ENCODE data around the gene MYH11. TPM values are rescaled to one million over a fixed set of nuclear protein-coding genes. Genes with fewer than 3 reads are reported as not detected.

Gene MYH11
- total RNA-seq, 1 experiment from 2014 or later = not detected

DNA sequence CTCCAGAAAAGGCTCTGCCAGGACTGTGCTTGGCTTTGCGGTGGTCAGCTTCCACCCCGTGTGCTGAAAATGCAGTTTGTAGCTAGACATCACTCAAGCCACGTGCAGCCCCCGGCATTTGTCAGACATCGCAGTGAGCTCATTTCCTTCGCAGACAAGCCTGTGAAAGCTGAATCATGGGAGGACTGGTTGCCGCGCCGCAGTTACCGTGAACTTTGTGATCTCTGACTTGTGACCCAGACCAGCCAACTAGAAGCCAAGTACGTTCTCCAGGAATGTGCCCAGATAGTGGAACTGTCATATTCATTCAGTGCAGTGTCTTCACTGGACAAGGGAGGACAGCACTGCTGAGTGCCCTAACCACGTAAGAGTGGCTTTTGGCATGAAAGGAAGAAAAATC lies 148.7 kb downstream of the MYH11 start:
- peaks cover 34% of the 10 kb centered on the region for H3K36me3 Mint-ChIP-seq (ENCODE audit: insufficient read depth, unreplicated experiment)
- no TSS peak for BruUV-seq (replicated peaks)
- TF ChIP-seq, protein P1, sequence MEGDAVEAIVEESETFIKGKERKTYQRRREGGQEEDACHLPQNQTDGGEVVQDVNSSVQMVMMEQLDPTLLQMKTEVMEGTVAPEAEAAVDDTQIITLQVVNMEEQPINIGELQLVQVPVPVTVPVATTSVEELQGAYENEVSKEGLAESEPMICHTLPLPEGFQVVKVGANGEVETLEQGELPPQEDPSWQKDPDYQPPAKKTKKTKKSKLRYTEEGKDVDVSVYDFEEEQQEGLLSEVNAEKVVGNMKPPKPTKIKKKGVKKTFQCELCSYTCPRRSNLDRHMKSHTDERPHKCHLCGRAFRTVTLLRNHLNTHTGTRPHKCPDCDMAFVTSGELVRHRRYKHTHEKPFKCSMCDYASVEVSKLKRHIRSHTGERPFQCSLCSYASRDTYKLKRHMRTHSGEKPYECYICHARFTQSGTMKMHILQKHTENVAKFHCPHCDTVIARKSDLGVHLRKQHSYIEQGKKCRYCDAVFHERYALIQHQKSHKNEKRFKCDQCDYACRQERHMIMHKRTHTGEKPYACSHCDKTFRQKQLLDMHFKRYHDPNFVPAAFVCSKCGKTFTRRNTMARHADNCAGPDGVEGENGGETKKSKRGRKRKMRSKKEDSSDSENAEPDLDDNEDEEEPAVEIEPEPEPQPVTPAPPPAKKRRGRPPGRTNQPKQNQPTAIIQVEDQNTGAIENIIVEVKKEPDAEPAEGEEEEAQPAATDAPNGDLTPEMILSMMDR (IDR thresholded peaks at IDR 0.05; ENCODE audit: unreplicated experiment) = no peak
- no peaks in the 10 kb centered on the region for H3K9me3 Mint-ChIP-seq (ENCODE audit: unreplicated experiment)
- no peaks in the 10 kb centered on the region for H3K27me3 Mint-ChIP-seq (ENCODE audit: insufficient read depth, unreplicated experiment)
- H3K4me1 Mint-ChIP-seq (ENCODE audit: insufficient read depth, unreplicated experiment) = no peaks in the 10 kb centered on the region
- ChIA-PET CTCF (interaction anchor here (0.6 to 0.9 kb wide), 5 partner anchors 17 to 126 kb away, joined by 3 to 4 read pairs (median 3); no protein-coding TSS in a partner anchor), POLR2A (interaction anchor here (1.3 kb wide), 1 partner anchor 21 kb away, joined by 3 read pairs; no protein-coding TSS in a partner anchor)
- DNase-seq (ENCODE audit: unreplicated experiment) = no peak
- intact Hi-C loops (cut with micrococcal nuclease) = no loop called here
- H3K4me3 Mint-ChIP-seq (ENCODE audit: unreplicated experiment) = no peak overlapping the region
- H3K27ac Mint-ChIP-seq (ENCODE audit: low read depth, unreplicated experiment) = no peak overlapping the region

DNA sequence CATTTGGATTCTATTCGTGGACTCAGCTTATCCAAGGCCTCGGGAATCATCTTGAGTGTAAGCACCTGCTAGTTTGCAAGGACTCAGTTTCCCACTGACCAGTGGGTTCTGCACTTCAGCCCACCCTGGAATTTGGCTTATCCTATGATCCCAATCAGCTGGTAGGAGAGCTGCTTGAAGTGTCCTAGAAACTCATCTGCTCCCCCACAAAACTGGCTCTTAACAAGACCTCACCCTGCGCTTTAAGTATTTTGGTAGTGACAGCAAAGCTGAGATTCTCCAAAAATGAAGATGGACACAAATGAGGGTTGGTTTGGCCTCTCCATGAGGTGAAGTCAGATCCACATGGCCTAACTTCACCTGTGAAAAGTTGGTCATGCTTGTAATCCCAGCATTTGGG lies 149.5 kb downstream of the MYH11 start:
- no peak overlapping the region for H3K4me3 Mint-ChIP-seq (ENCODE audit: unreplicated experiment)
- CTCF ChIA-PET = no interaction called here
- peaks cover 40% of the 10 kb centered on the region for H3K36me3 Mint-ChIP-seq (ENCODE audit: insufficient read depth, unreplicated experiment)
- no peak for DNase-seq (ENCODE audit: unreplicated experiment)
- POLR2A ChIA-PET = interaction anchor here (1.0 to 1.7 kb wide), 3 partner anchors 20 to 65 kb away, joined by 3 to 4 read pairs (median 4); partner anchors contain the start of gene MARF1
- intact Hi-C loops (cut with micrococcal nuclease) = no loop called here
- H3K4me1 Mint-ChIP-seq (ENCODE audit: insufficient read depth, unreplicated experiment) = no peaks in the 10 kb centered on the region
- BruUV-seq (replicated peaks) = no TSS peak
- TF ChIP-seq, protein P1 (IDR thresholded peaks at IDR 0.05; ENCODE audit: unreplicated experiment) = no peak
- H3K9me3 Mint-ChIP-seq (ENCODE audit: unreplicated experiment) = no peaks in the 10 kb centered on the region
- H3K27ac Mint-ChIP-seq (ENCODE audit: low read depth, unreplicated experiment) = no peak overlapping the region
- H3K27me3 Mint-ChIP-seq (ENCODE audit: insufficient read depth, unreplicated experiment) = no peaks in the 10 kb centered on the region

DNA sequence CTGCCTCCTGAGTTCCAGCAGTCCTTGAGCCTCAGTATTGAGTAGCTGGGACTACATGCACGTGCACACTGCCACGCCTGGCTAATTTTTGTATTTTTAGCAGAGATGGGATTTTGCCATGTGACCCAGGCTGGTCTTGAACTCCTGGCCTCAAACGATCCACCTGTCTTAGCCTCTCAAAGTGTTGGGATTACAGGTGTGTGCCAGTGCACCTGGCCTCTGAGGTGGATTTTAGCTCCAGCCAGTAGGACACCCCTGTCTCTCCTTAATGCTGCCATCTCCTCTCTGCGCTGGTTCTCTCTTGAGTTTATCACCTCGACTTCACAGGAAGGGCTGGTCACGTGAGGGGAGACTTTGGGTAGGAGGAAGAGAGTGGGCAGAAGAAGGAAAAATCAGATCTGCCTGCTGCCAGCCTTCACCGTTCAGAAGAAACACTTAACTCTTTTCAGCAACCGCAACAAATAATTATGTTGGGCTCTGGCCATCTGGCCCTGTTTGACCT lies 151.7 kb downstream of the MYH11 start:
- TF ChIP-seq, protein P1 (IDR thresholded peaks at IDR 0.05; ENCODE audit: unreplicated experiment) = no peak
- Mint-ChIP-seq H3K27ac (ENCODE audit: low read depth, unreplicated experiment) (no peak overlapping the region), H3K4me3 (ENCODE audit: unreplicated experiment) (no peak overlapping the region), H3K27me3 (ENCODE audit: insufficient read depth, unreplicated experiment) (no peaks in the 10 kb centered on the region), H3K36me3 (ENCODE audit: insufficient read depth, unreplicated experiment) (peaks cover 57% of the 10 kb centered on the region), H3K4me1 (ENCODE audit: insufficient read depth, unreplicated experiment) (no peaks in the 10 kb centered on the region), H3K9me3 (ENCODE audit: unreplicated experiment) (no peaks in the 10 kb centered on the region)
- ChIA-PET CTCF (interaction anchor here (1.0 to 3.5 kb wide), 13 partner anchors 9 to 198 kb away, joined by 3 to 32 read pairs (median 5); no protein-coding TSS in a partner anchor), POLR2A (interaction anchor here (0.6 to 3.0 kb wide), 3 partner anchors 9 to 63 kb away, joined by 3 to 19 read pairs (median 3); partner anchors contain the start of gene MARF1)
- intact Hi-C loops (cut with micrococcal nuclease) = loop anchor here (2.0 kb wide), 1 partner anchor 54 kb away; the partner anchor contains the start of gene NDE1
- no TSS peak for BruUV-seq (replicated peaks)
- DNase-seq (ENCODE audit: unreplicated experiment) = no peak

DNA sequence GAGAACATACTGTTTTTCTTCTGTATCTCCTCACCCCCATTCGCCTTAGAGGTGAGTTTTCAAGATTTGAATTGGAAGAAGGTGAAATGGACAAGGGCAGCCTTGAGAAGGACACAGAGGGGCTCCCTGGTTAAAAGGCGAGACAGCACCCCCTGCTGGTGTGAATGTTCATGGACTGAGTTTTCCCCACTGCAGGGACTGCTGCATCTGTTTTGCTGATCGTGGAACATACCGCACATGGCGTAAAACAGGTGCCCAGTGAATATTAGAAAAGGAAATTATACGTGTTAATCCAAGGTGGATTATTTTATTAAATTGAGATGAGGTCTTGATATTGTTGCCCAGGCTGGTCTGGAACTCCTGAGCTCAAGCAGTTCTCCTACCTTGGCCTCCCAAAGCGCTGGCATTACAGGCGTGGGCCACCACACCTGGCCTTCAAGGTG lies 152.3 kb downstream of the MYH11 start:
- Mint-ChIP-seq H3K9me3 (ENCODE audit: unreplicated experiment) (no peaks in the 10 kb centered on the region), H3K27me3 (ENCODE audit: insufficient read depth, unreplicated experiment) (no peaks in the 10 kb centered on the region), H3K4me3 (ENCODE audit: unreplicated experiment) (no peak overlapping the region), H3K27ac (ENCODE audit: low read depth, unreplicated experiment) (no peak overlapping the region), H3K36me3 (ENCODE audit: insufficient read depth, unreplicated experiment) (peaks cover 63% of the 10 kb centered on the region), H3K4me1 (ENCODE audit: insufficient read depth, unreplicated experiment) (no peaks in the 10 kb centered on the region)
- CTCF ChIA-PET = interaction anchor here (0.7 to 3.5 kb wide), 19 partner anchors 9 to 198 kb away, joined by 3 to 32 read pairs (median 5); no protein-coding TSS in a partner anchor
- intact Hi-C loops (cut with micrococcal nuclease) = loop anchor here (1.0 to 2.0 kb wide), 3 partner anchors 54 to 277 kb away; partner anchors contain the start of gene NDE1
- POLR2A ChIA-PET = interaction anchor here (0.6 to 3.0 kb wide), 4 partner anchors 9 to 62 kb away, joined by 3 to 19 read pairs (median 3); partner anchors contain the start of gene MARF1
- peak; percentile 73 for DNase-seq (ENCODE audit: unreplicated experiment)
- TF ChIP-seq, protein P1 (IDR thresholded peaks at IDR 0.05; ENCODE audit: unreplicated experiment) = peak; percentile 62
- BruUV-seq (replicated peaks) = no TSS peak
